ENCODE measurements around the gene KCNT1. TPM values are rescaled to one million over a fixed set of nuclear protein-coding genes. Genes with fewer than 3 reads are reported as not detected.

Gene KCNT1
- total RNA-seq, 1 donor from 2014 or later, result 0.12 TPM

DNA sequence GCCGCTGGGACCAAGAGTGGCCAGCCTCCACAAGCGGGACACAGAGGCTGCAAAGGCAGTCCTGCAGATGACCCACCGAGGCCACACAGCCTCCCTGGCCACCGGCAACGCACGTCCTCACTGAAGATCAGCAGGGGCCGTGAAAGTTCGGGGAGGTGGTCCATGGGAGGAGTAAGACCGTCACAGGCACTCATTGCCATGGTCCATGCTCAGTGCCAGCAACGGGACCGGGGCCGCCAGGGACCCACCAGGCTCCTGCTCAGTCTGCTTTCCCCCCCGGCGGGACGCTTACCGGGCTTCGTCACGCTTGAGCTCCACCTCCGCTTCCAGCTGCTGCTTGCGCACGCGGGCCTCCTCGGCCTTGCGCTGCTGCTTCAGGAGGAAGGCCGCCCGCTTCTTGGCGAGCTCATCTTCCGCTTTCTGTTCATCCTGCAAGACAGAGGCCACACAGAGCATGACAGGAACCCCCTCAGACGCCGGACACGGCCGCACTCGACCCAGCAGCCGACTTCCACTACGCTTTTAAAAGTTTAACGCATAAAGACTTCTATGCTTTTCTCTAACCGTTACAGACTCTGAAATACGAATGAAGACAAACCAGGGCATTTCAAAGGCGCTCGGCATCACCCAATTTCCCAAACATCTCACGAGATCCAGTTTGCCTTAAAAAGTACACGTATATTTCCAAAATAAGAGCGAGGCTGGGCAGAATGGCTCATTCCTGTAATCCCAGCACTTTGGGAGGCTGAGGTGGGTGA lies 116.9 kb downstream of the KCNT1 start:
- DNase-seq (ENCODE audit: low spot score), result no peak

DNA sequence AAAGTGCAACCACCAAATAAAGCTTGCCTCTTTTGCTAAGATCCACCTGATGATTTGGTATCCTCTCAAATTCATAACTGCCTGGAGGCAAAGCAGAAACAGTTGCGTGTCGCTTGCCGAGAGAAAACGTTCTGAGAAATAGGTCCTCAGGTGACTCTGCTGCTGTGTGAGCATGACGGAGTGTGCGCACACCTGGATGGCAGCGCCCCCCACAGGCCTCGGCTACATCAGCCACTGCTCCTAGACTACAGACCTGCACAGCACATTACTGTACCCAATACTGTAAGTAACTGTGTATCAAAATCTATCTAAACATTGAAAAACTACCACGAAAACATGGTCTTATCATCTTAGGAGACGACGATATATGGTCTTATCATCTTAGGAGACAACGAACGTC lies 117.9 kb downstream of the KCNT1 start:
- DNase-seq (ENCODE audit: low spot score), result no peak

DNA sequence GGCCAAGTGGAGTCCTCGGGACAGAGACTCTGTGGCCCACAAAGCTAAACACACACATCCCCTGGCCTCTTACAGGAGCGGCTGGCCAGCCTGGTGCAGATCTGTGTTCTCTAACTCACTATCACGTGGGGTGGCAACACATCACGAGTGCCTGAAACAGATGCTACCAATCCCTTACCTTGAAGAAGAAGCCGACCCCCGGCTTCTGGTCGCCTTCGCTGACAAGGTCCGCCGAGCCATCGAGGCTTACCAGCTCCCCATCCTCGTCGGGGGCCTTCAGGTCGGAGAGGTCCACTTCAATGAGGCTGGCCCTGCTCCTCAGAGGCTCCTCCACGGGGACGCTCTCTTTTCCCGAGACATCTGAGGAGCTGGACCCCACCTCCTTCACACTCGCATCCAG lies 118.7 kb downstream of the KCNT1 start:
- DNase-seq (ENCODE audit: low spot score), result no peak

DNA sequence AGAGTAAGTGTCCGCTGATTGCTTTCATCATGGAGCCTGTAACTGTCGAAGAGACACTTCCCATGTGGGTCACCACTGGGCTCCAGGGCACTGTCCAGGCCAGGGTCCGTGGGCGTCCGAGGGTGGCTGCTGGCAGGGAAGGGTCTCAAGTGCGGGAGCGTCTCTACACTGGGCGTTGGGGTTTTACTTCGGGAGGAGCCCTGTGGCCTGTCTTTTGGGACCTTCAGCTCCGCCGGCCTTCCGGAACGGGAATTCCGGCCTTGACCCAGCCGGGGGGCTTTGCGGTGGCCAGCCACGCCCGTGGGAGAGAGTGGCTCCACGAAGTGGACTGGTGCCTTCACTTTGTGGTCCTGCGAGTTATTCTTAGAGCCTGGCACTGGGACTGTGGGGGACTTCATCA lies 119.1 kb downstream of the KCNT1 start:
- DNase-seq (ENCODE audit: low spot score), result no peak

DNA sequence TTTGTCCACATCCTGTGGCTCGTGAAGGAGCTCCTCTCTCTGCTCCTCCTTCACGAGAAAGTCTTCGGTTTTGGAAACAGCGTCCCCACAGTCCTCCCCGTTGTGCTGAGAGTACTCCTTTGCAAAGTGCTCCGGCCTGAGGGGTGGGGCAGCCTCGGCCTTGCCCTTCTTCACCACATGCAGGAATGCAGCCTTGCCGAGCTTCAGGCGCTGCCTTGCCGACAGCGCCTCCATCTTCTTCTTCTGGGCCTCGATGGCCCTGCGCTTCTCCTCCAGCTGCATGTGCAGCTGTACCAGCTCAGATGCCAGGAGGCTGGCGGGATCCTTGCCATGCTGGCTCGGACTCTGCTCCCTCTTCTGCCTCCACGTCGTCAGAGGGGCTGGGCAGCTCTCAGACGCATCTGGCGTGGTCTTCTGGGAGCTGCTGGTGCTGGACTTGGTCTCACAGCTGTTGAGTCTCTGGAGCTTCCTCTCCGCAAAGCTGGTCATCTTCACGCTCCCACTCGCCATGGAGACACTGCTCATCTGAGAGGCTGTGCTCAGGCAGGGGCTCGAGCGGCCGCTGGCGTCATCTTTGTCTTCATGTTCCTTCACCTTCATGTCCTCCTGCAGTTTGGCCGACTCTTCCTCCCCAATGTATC lies 119.9 kb downstream of the KCNT1 start:
- no peak for DNase-seq (ENCODE audit: low spot score)

DNA sequence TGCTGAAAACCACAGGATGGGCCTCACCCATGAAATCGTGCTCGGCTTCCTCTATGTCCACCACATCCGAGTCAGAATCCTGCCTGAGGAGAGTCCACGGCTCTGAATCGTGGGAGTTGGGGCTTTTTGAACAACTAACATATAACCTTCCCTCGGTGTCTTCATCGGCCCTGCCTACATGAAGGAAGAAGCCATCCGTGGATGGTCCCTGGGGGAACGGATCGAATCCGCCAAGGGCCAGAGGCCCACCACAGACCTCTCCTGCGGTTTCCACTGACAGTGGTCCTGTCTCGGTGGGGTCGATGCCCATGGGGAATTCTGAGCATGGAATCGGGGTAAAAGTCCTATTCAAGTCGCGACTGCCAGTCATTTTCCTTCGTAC lies 120.4 kb downstream of the KCNT1 start:
- no peak for DNase-seq (ENCODE audit: low spot score)

DNA sequence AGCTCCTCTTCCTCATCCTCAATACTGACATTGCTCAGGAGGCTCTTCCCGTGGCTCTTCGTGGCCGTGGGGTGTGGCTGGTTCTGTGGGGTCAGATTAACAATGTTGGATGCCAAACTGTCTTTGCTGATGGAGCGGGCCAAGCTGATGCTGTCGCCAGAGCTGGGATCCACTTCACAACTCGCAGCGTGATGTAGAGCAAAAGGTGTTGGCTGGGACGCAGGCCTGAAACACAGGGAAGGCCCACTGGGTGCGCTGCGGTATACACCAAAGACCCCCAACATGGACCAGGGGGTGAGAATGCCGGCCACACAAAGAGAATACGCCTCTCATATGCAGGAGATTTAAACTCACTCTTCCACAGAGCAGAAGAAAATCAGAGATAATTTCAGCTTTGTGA lies 121.1 kb downstream of the KCNT1 start:
- no peak for DNase-seq (ENCODE audit: low spot score)

DNA sequence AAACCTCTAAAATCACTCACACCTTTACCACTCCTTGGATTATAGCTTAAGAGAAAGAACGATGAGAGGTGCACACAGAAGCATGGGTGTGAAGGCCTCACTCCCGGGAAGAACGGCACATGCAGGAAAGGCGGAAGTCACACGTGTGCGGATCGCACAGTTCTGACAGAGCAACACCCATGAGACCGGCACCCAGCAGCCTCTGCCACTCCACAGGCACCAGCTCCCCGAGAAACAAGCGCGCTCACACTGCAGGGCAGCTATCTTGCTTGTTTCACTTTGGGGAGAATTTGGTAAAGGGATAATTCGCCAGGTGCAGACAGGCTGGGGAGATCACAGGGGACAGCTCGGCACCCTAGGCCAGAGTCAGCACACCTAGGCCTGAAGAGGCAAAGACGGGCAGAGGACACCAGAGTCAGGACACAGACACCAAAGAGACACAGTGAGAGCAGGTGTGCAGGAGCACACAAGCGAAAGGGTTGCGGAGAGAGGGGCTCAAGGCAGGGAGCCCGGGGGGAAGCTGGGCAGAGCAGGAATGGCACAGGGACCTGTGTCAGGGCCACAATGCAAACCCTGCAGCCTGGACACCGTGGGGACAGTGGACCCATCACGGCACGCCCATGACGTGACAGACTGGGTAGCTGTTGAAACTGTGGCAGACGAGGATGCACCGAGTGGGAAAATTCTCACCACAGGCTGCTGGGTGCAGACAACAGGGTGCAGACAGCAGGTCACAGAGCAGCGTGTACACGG lies 123.6 kb downstream of the KCNT1 start:
- no peak for DNase-seq (ENCODE audit: low spot score)

DNA sequence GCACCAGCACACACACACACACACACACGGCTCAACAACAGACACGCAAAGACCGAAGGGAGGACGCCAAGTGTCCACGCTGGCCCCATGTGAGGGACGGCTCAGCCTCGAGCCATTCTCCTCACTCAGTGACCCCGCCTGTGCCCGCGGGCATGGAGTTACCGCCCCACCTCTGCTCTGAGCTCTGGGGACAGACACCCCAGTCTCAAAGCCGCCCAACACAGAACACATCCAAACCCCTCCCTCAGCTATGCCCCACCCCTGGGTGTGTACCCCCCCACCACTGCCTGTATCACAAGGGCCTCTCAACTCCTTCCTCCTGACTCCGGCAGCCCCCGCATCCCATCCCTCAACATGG lies 124.2 kb downstream of the KCNT1 start:
- DNase-seq (ENCODE audit: low spot score), result no peak

DNA sequence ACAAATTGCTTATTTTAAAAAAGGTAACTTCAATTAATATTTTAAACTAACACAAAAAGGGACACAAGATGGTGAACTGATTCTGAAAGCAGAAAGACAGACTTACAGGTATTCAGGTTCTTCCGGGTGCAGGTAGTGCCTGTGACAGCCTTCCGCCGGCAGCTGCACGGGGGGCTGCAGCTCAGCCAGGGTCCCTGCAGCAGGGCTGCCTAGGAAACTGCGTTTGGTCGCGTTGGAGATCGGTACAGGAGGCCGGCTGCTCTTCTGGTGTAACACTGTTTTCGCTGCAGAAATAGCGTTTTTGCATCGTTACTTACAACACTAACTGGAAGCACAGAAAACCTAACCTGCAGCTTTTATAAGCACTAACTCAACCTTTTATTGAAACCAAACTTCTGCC lies 125.3 kb downstream of the KCNT1 start:
- DNase-seq (ENCODE audit: low spot score), result no peak

DNA sequence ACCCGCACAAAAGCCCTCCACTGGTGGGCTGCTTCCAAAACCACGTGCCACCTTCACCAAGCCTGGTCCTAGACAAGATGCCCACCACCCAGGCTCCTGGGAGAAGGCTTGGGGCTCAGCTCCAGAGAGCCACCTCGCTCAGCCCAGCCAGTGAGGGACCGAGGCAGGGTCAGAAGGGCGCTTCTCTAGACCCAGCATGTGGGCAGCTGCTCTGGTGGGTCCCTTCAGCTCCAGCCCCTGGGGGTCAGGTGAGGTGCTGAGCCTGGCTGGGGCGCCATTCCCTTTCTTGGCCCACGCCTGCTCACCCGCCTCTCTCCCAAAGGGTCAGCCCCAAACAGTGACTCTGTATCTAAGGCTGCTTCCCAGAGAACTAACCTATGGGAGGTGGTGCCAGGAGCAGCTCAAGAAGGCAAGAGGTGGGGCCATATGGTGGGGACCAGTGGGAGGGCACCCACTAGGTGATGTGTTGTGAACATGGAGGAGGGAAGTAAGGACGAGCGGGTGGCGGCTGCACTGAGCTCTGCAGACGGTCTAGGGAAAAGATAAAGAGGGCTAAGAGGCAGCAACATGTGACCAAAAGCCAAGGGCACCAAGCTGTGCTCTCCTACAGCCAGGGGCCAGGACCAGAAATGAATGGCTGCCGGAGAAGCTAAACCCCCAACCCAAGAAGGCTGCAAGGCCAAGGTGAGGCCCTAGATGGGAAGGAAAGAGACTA lies 126.0 kb downstream of the KCNT1 start:
- no peak for DNase-seq (ENCODE audit: low spot score)

DNA sequence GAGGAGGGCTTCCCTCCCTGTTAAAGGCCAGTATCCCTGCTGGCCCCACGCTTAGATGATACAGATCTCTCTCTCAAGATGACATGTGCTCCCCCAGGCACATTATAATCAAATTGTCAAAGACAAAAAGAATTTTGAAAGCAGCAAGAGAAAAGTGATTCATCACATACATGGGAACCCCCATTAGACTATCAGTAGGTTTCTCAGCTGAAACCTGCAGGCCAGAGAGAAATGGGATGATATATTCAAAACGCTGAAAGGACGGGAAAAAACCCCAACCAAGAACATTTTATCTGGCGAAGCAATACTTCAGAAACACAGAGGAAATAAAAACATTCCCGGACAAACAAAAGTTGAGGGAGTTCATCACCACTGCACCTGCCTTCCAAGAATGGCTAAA lies 126.7 kb downstream of the KCNT1 start:
- no peak for DNase-seq (ENCODE audit: low spot score)

DNA sequence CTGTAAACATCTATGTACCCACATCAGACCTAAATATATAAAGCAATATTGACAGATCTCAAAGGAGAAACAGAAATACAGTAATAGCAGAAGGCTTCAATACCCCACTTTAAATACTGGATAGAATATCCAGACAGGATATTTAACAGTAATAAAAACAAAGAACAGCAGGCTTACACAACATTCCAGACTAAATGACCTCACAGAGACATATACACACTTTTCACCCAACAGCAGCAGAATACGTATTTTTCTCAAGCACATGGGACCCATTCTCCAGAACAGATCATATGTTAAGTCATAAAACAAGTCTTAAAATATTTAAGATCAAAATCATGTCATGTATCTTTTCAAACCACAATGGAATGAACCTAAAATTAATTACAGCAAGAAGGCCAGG lies 128.5 kb downstream of the KCNT1 start:
- DNase-seq (ENCODE audit: low spot score), result no peak

DNA sequence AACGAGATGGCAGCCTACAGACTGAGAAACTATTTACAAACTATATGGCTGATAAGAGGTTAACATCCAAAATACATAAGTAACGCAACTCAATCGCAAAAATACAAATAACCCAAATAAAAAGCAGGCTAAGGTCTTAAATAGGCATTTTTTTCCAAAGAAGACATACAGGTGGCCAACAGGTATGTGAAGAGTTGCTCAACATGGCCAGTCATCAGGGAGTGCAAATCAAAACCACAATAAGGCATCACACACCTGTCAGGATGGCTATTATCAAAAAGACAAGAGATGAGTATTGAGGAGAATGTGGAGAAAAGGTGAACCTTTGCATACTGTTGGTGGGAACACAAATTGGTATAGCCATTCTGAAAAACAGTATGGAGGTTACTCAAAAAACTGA lies 131.9 kb downstream of the KCNT1 start:
- no peak for DNase-seq (ENCODE audit: low spot score)

DNA sequence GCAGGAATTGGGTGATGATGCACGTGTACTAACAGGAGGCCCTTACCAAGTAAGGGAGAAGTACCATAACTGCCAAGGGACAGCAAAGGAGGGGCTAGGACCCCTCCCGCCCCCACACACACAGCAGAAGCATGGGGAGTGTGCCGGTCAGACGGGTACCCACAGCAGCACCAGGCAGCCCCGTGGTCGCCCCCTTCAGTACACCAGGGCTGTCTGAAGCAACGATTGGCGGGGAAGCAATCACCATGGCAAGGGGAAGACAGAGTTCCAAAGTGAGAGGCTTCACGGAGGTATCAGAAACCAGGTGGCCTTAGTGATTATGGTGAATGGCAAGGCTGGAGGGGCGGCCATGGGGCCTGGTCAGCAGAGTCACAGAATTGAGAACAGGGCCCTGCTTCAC lies 133.1 kb downstream of the KCNT1 start:
- DNase-seq (ENCODE audit: low spot score), result no peak

DNA sequence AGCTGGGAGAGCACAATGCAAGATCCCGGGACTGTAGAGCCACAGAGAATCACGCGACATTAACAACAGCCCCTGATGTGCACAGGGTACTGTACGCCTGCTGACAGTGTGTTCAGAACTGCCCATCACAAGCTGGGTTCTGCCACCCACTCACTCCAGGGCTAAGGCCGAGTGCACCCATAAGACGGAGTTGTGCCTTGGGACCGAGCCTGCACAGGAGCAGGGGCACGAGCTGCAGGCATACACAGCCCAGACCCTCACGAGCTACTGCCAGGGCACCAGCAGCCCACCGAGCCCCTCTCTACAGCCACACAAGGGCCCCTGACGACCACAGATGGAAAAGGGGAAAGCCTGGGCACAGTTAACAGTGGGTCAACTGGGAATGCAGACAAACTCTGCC lies 137.5 kb downstream of the KCNT1 start:
- DNase-seq (ENCODE audit: low spot score), result no peak

DNA sequence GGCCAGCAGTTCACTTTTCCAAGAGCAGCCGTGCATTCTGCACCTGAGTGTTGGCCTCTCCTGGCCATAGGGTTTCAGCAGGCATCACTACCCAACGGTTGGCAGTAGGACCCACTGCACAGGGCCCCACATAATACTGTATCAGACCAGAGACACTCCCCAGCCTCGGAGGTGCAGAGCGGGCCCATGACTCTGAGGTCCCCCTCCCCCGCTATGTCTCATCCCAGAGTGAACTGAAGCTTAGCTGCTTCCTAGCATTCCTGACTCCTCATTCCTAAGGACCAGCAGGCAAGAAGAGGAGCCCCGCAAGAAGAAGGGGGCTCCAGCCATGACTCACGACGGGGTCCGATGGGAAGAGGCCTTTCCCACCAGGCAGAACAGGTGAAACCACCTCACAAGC lies 138.1 kb downstream of the KCNT1 start:
- no peak for DNase-seq (ENCODE audit: low spot score)

DNA sequence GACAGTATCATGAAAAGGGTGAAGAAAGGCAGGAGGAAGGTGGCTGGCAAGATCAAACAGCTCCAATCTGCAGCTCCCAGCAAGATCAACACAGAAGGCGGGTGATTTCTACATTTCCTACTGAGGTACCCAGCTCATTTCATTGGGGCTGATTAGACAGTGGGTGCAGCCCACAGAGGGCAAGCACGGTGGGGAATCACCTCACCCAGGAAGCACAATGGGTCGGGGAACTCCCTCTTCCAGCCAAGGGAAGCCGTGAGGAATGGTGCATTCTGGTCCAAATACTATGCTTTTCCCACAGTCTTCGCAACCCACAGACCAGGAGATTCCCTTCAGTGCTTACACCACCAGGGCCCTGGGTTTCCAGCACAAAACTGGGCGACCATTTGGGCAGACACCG lies 138.6 kb downstream of the KCNT1 start:
- no peak for DNase-seq (ENCODE audit: low spot score)
